ENCODE measurements around the gene RRP12.
"Not testable (repeated sequence)": the region's sequence is repeated elsewhere in the genome, so short reads cannot be mapped to it uniquely, and the experiment has no call there.

The RRP12 gene

GRCh38 chr10:97372233-97372875, 28.8 kb downstream of the RRP12 start:
- H3K27ac ChIP-seq: peak overlapping the region in 1 of 21 experiments; percentile 3
- H3K4me3 ChIP-seq: no peak overlapping the region

- Histone ChIP-seq H3K4me3 (no peak overlapping the region), H3K27ac (no peak overlapping the region)
Observed at GRCh38 chr10:97371696-97372095, 29.4 kb downstream of the RRP12 start.

- Histone ChIP-seq H3K27ac (peak overlapping the region in 4 of 21 experiments; percentile 23 to 87 (median 70)), H3K4me3 (no peak overlapping the region)
Observed at GRCh38 chr10:97367126-97367649, 34.0 kb downstream of the RRP12 start.

- no peak overlapping the region for H3K4me3 ChIP-seq
- peak overlapping the region in 12 of 21 experiments; percentile 34 to 87 (median 62) for H3K27ac ChIP-seq
Observed at GRCh38 chr10:97366572-97366971, 34.6 kb downstream of the RRP12 start.

GRCh38 chr10:97365761-97366351, 35.3 kb downstream of the RRP12 start:
- Histone ChIP-seq H3K27ac (peak overlapping the region in 13 of 21 experiments; percentile 34 to 87 (median 60)), H3K4me3 (no peak overlapping the region)

- no peak overlapping the region for H3K4me3 ChIP-seq
- H3K27ac ChIP-seq: no peak overlapping the region
Observed at GRCh38 chr10:97363071-97363470, 38.1 kb downstream of the RRP12 start.

GRCh38 chr10:97362310-97363033, 38.7 kb downstream of the RRP12 start:
- H3K4me3 ChIP-seq: no peak overlapping the region
- no peak overlapping the region for H3K27ac ChIP-seq

GRCh38 chr10:97361537-97361901, 39.6 kb downstream of the RRP12 start:
- H3K4me3 ChIP-seq: no peak overlapping the region
- H3K27ac ChIP-seq: peak overlapping the region in 1 of 21 experiments; percentile 55

GRCh38 chr10:97360705-97361536, 40.2 kb downstream of the RRP12 start:
- peak overlapping the region in 1 of 21 experiments; percentile 55 for H3K27ac ChIP-seq
- H3K4me3 ChIP-seq: no peak overlapping the region

GRCh38 chr10:97358781-97359180, 42.4 kb downstream of the RRP12 start:
- H3K4me3 ChIP-seq: no peak overlapping the region
- H3K27ac ChIP-seq: no peak overlapping the region

GRCh38 chr10:97358349-97358748, 42.8 kb downstream of the RRP12 start:
- Histone ChIP-seq H3K27ac (no peak overlapping the region), H3K4me3 (no peak overlapping the region)

- no peak overlapping the region for H3K4me3 ChIP-seq
- peak overlapping the region in 1 of 21 experiments; percentile 0 for H3K27ac ChIP-seq
Observed at GRCh38 chr10:97356918-97357317, 44.2 kb downstream of the RRP12 start.

- Histone ChIP-seq H3K27ac (peak overlapping the region in 9 of 21 experiments; percentile 0 to 58 (median 14)), H3K4me3 (no peak overlapping the region)
Observed at GRCh38 chr10:97356318-97356914, 44.7 kb downstream of the RRP12 start.

GRCh38 chr10:97355571-97355975, 45.6 kb downstream of the RRP12 start:
- Histone ChIP-seq H3K27ac (peak overlapping the region in 9 of 21 experiments; percentile 11 to 58 (median 17)), H3K4me3 (no peak overlapping the region)

GRCh38 chr10:97353945-97354344, 47.2 kb downstream of the RRP12 start:
- Histone ChIP-seq H3K27ac (peak overlapping the region in 1 of 21 experiments; percentile 18), H3K4me3 (no peak overlapping the region)

- no peak overlapping the region for H3K4me3 ChIP-seq
- no peak overlapping the region for H3K27ac ChIP-seq
Observed at GRCh38 chr10:97349752-97350513, 51.2 kb downstream of the RRP12 start.

- Histone ChIP-seq H3K4me3 (no peak overlapping the region), H3K27ac (no peak overlapping the region)
Observed at GRCh38 chr10:97347317-97347716, 53.8 kb downstream of the RRP12 start.

GRCh38 chr10:97343664-97344063, 57.5 kb downstream of the RRP12 start:
- not testable (repeated sequence) for H3K27ac ChIP-seq, H3K4me3 ChIP-seq

- no peak overlapping the region for H3K4me3 ChIP-seq
- no peak overlapping the region for H3K27ac ChIP-seq
Observed at GRCh38 chr10:97341416-97341815, 59.7 kb downstream of the RRP12 start.
